ENCODE measurements around the gene LIPK.
"Not testable (repeated sequence)": the region's sequence is repeated elsewhere in the genome, so short reads cannot be mapped to it uniquely, and the experiment has no call there.

LIPK gene

GRCh38 chr10:88721392-88721791 lies 15.3 kb downstream of the LIPK start:
- no peak for FAIRE-seq

- no peak for FAIRE-seq
These were observed 19.7 kb downstream of the LIPK start for GRCh38 chr10:88725798-88726197.

GRCh38 chr10:88728107-88728763 lies 22.2 kb downstream of the LIPK start:
- no peak for FAIRE-seq

- no peak for FAIRE-seq
These were observed 24.8 kb downstream of the LIPK start for GRCh38 chr10:88730864-88731263.

- FAIRE-seq, result no peak
These were observed 25.2 kb downstream of the LIPK start for GRCh38 chr10:88731296-88731695.

- FAIRE-seq, result no peak
These were observed 27.2 kb downstream of the LIPK start for GRCh38 chr10:88733215-88733614.

- FAIRE-seq, result no peak
These were observed 29.6 kb downstream of the LIPK start for GRCh38 chr10:88735661-88736060.

GRCh38 chr10:88741921-88742320 lies 35.9 kb downstream of the LIPK start:
- FAIRE-seq, result not testable (repeated sequence)

- no peak for FAIRE-seq
These were observed 36.4 kb downstream of the LIPK start for GRCh38 chr10:88742448-88742847.

- no peak for FAIRE-seq
These were observed 38.0 kb downstream of the LIPK start for GRCh38 chr10:88744002-88744401.

GRCh38 chr10:88745633-88746032 lies 39.6 kb downstream of the LIPK start:
- FAIRE-seq, result no peak

GRCh38 chr10:88754287-88754686 lies 48.2 kb downstream of the LIPK start:
- no peak for FAIRE-seq

- no peak for FAIRE-seq
These were observed 49.7 kb downstream of the LIPK start for GRCh38 chr10:88755753-88756152.

- no peak for FAIRE-seq
These were observed 50.6 kb downstream of the LIPK start for GRCh38 chr10:88756660-88757059.

GRCh38 chr10:88759366-88760101 lies 53.5 kb downstream of the LIPK start, which contains the start of gene LIPN:
LIPN (plus strand) TSS chr10:88760020; CDS start chr10:88761406, 1,386 bp downstream.
- FAIRE-seq, result no peak

GRCh38 chr10:88762906-88763305 lies 56.9 kb downstream of the LIPK start:
- FAIRE-seq, result no peak

GRCh38 chr10:88763441-88763840 lies 57.4 kb downstream of the LIPK start:
- no peak for FAIRE-seq

GRCh38 chr10:88764110-88764509 lies 58.1 kb downstream of the LIPK start:
- no peak for FAIRE-seq

- no peak for FAIRE-seq
These were observed 59.8 kb downstream of the LIPK start for GRCh38 chr10:88765816-88766215.

GRCh38 chr10:88769384-88769783 lies 63.3 kb downstream of the LIPK start:
- no peak for FAIRE-seq

GRCh38 chr10:88781206-88781605 lies 75.2 kb downstream of the LIPK start:
- no peak for FAIRE-seq

GRCh38 chr10:88782222-88782621 lies 76.2 kb downstream of the LIPK start:
- no peak for FAIRE-seq

GRCh38 chr10:88783724-88784123 lies 77.7 kb downstream of the LIPK start:
- FAIRE-seq, result no peak

- FAIRE-seq, result no peak
These were observed 80.2 kb downstream of the LIPK start for GRCh38 chr10:88786032-88786770.
